SJCRH30 (cell line): ENCODE results near the gene FURIN. TPM values are rescaled to one million over a fixed set of nuclear protein-coding genes. Genes with fewer than 3 reads are reported as not detected.
"Not testable (repeated sequence)": the region's sequence is repeated elsewhere in the genome, so short reads cannot be mapped to it uniquely, and the experiment has no call there.

Source experiments
- DNase-seq, 2 experiments: peaks; one replicate each; pipeline ENCODE4 v3.0.0-alpha.2; 2015 to 2020
- H3K27ac ChIP-seq: fragments of 250-450 bp; sonication (Bioruptor Pico); 2 replicates; pipeline ENCODE4 v1.5.1; 2020; ENCODE audit warnings: mild to moderate bottlenecking, moderate library complexity
- H3K27me3 ChIP-seq: fragments of 250-450 bp; sonication (Bioruptor Pico); 2 replicates; pipeline ENCODE4 v1.5.1; 2020; ENCODE audit warnings: mild to moderate bottlenecking, moderate library complexity
- H3K36me3 ChIP-seq: fragments of 250-450 bp; sonication (Bioruptor Pico); 2 replicates; pipeline ENCODE4 v1.5.1; 2020; ENCODE audit warnings: mild to moderate bottlenecking, moderate library complexity
- H3K4me1 ChIP-seq: fragments of 250-450 bp; sonication (Bioruptor Pico); 2 replicates; pipeline ENCODE4 v1.5.1; 2020; ENCODE audit warnings: mild to moderate bottlenecking, moderate library complexity
- H3K4me3 ChIP-seq: fragments of 250-450 bp; sonication (Bioruptor Pico); 2 replicates; pipeline ENCODE4 v1.5.1; 2020; ENCODE audit warnings: mild to moderate bottlenecking, moderate library complexity
- H3K9me3 ChIP-seq: fragments of 250-450 bp; sonication (Bioruptor Pico); replicated peaks from 2 replicates; pipeline ENCODE4 v1.5.1; 2020; ENCODE audit warnings: mild to moderate bottlenecking, moderate library complexity
- total RNA-seq: library from RNA; depleted of rRNA; stranded (reverse); fragments of >200 nt; shearing (Covaris generic); gene quantifications from 2 replicates; pipeline ENCODE4 v1.2.3, GENCODE V29; 2014

FURIN gene
- total RNA-seq, 1 experiment from 2014 or later: 12.0 TPM

DNA sequence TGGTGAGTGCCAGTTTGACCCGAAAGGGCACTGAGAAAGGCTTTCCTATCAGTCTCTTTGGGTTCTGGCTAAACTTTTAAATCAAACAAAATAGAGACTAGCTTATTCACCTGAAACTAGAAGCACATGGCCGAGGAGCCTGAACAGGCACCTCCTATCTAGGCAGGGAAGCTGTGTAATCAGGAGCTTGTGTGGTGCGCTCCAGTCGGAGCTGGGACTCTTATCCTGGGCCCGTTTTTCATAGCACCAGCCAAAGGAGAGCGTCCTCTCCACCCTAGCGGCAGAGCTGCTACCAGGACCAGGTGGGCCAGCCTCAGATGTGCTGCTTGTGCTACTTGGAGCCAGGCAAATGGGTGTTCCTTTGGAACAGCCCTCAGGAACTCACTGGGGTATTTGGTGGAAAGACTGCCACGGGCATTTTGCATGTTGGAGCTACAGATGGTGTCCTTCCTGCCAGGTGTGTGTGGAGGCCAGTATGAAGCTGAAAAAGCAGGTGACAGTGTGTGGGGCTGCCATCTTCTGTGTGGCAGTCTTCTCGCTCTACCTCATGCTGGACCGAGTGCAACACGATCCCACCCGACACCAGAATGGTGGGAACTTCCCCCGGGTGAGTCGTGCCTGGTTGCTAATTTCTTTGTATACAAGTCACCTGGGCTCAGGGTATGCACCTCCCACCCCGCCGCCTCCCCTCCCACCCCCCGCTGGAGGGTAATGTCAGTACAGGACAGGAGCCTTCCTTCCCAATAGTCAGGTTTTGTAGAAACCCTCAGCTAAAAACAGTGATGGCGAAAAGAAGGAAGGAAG, 35.5 kb downstream of the FURIN start:
- Histone ChIP-seq H3K27me3 (no peaks in the 10 kb centered on the region), H3K4me3 (peak overlapping the region; percentile 67), H3K9me3 (no peaks in the 10 kb centered on the region), H3K27ac (no peak overlapping the region), H3K36me3 (peaks cover 2% of the 10 kb centered on the region; the same call in 1 of the 2 replicates), H3K4me1 (peaks cover 13% of the 10 kb centered on the region)
- DNase-seq: no peak

DNA sequence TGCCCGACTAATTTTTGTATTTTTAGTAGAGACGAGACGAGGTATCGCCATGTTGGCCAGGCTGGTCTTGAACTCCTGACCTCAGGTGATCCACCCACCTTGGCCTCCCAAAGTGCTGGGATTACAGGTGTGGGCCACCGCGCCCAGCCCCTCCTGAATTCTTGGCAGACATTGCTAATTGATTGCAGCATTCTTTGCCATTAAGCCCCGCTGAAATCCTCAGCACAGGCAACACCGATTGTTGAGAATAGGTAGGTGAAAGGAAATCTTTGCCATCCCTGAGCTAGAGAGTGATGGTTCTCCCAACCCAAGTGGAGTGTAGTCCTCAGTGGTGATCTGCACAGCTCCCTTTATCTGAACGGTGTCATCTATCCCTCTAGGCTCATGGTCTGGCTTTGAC, 36.4 kb downstream of the FURIN start:
- H3K4me1 ChIP-seq: peaks cover 13% of the 10 kb centered on the region
- no peaks in the 10 kb centered on the region for H3K9me3 ChIP-seq
- no peak overlapping the region for H3K4me3 ChIP-seq
- H3K27me3 ChIP-seq: no peaks in the 10 kb centered on the region
- H3K27ac ChIP-seq: no peak overlapping the region
- H3K36me3 ChIP-seq: peaks cover 2% of the 10 kb centered on the region; the same call in 1 of the 2 replicates
- no peak for DNase-seq

GRCh38 chr15:90905306-90906180, 37.2 kb downstream of the FURIN start:
- H3K4me3 ChIP-seq: no peak overlapping the region
- peaks cover 13% of the 10 kb centered on the region for H3K4me1 ChIP-seq
- peaks cover 2% of the 10 kb centered on the region; the same call in 1 of the 2 replicates for H3K36me3 ChIP-seq
- no peaks in the 10 kb centered on the region for H3K27me3 ChIP-seq
- H3K9me3 ChIP-seq: no peaks in the 10 kb centered on the region
- H3K27ac ChIP-seq: no peak overlapping the region
- no peak for DNase-seq

GRCh38 chr15:90906181-90906849, 37.9 kb downstream of the FURIN start:
- peaks cover 13% of the 10 kb centered on the region for H3K4me1 ChIP-seq
- H3K9me3 ChIP-seq: no peaks in the 10 kb centered on the region
- H3K27me3 ChIP-seq: no peaks in the 10 kb centered on the region
- H3K27ac ChIP-seq: no peak overlapping the region
- no peak overlapping the region for H3K4me3 ChIP-seq
- DNase-seq: no peak
- H3K36me3 ChIP-seq: peaks cover 2% of the 10 kb centered on the region; the same call in 1 of the 2 replicates

- no peaks in the 10 kb centered on the region for H3K9me3 ChIP-seq
- H3K27ac ChIP-seq: no peak overlapping the region
- H3K27me3 ChIP-seq: no peaks in the 10 kb centered on the region
- no peak for DNase-seq
- H3K36me3 ChIP-seq: peaks cover 2% of the 10 kb centered on the region; the same call in 1 of the 2 replicates
- H3K4me3 ChIP-seq: no peak overlapping the region
- peaks cover 7% of the 10 kb centered on the region for H3K4me1 ChIP-seq
These were observed 38.8 kb downstream of the FURIN start for GRCh38 chr15:90907051-90907660.

- peaks cover 2% of the 10 kb centered on the region; the same call in 1 of the 2 replicates for H3K36me3 ChIP-seq
- no peak overlapping the region for H3K4me3 ChIP-seq
- DNase-seq: no peak
- H3K27me3 ChIP-seq: no peaks in the 10 kb centered on the region
- no peak overlapping the region for H3K27ac ChIP-seq
- H3K9me3 ChIP-seq: no peaks in the 10 kb centered on the region
- H3K4me1 ChIP-seq: peaks cover 7% of the 10 kb centered on the region
These were observed 39.6 kb downstream of the FURIN start for GRCh38 chr15:90907838-90908507.

GRCh38 chr15:90909449-90909848, 41.1 kb downstream of the FURIN start:
- H3K4me1 ChIP-seq, H3K27me3 ChIP-seq, H3K36me3 ChIP-seq, DNase-seq, H3K4me3 ChIP-seq, H3K27ac ChIP-seq, H3K9me3 ChIP-seq: not testable (repeated sequence)

GRCh38 chr15:90909976-90910375, 41.6 kb downstream of the FURIN start:
- H3K27me3 ChIP-seq: no peaks in the 10 kb centered on the region
- H3K4me1 ChIP-seq: peaks cover 12% of the 10 kb centered on the region
- DNase-seq: no peak
- no peak overlapping the region for H3K4me3 ChIP-seq
- no peaks in the 10 kb centered on the region for H3K9me3 ChIP-seq
- H3K27ac ChIP-seq: no peak overlapping the region
- H3K36me3 ChIP-seq: peaks cover 2% of the 10 kb centered on the region; the same call in 1 of the 2 replicates

GRCh38 chr15:90910441-90911301, 42.3 kb downstream of the FURIN start:
- H3K4me1 ChIP-seq: peaks cover 19% of the 10 kb centered on the region
- no peaks in the 10 kb centered on the region for H3K36me3 ChIP-seq
- no peaks in the 10 kb centered on the region for H3K9me3 ChIP-seq
- no peak overlapping the region for H3K4me3 ChIP-seq
- DNase-seq: no peak
- H3K27me3 ChIP-seq: no peaks in the 10 kb centered on the region
- H3K27ac ChIP-seq: no peak overlapping the region

- H3K4me3 ChIP-seq: no peak overlapping the region
- no peaks in the 10 kb centered on the region for H3K36me3 ChIP-seq
- H3K27me3 ChIP-seq: no peaks in the 10 kb centered on the region
- no peak for DNase-seq
- no peaks in the 10 kb centered on the region for H3K9me3 ChIP-seq
- H3K4me1 ChIP-seq: peaks cover 25% of the 10 kb centered on the region
- H3K27ac ChIP-seq: no peak overlapping the region
These were observed 42.9 kb downstream of the FURIN start for GRCh38 chr15:90911302-90911623.

GRCh38 chr15:90911906-90912769, 43.8 kb downstream of the FURIN start:
- no peaks in the 10 kb centered on the region for H3K27me3 ChIP-seq
- no peak overlapping the region for H3K27ac ChIP-seq
- DNase-seq: no peak
- H3K4me3 ChIP-seq: no peak overlapping the region
- H3K4me1 ChIP-seq: peaks cover 31% of the 10 kb centered on the region
- no peaks in the 10 kb centered on the region for H3K9me3 ChIP-seq
- H3K36me3 ChIP-seq: no peaks in the 10 kb centered on the region

DNA sequence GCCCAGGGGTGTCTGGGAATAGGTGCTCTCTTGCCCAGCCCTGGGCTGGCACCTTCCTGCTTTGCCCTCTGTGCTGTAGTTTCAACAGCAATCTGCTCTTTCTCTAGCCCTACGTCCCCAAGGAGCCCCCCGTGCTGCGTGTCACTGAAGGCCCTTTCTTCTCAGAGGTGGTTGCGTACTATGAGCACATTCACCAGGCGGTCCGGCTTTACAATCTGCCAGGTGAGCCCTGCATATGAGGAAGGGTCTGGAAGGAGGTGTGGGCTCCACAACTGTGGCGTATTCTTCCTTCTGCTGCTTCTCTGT, 44.3 kb downstream of the FURIN start:
- Histone ChIP-seq H3K27me3 (no peaks in the 10 kb centered on the region), H3K4me1 (peaks cover 31% of the 10 kb centered on the region), H3K4me3 (no peak overlapping the region), H3K27ac (no peak overlapping the region), H3K36me3 (no peaks in the 10 kb centered on the region), H3K9me3 (no peaks in the 10 kb centered on the region)
- DNase-seq: no peak
